ENCODE data around the gene EPHB1.

DNA sequence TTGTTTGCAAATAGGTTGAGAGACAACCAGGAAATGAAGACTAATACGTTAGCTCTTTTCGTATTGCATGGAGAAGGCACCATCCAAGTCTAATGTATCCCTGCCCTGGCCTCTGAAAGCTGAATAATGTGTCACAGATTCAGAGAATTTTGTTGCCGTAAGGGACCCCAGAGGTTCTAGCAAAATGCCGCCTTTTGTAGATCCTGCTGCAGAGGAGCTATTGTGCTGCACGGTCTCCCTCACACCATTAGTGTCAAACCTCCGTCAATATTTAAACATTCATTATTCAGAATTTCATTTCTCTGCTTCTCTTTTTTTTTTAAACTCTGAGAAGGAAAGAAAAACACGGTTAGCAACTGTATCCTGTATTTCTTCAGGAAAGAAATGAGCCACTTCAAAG is 238.7 kb downstream of the EPHB1 start:
- TF ChIP-seq, protein P1, sequence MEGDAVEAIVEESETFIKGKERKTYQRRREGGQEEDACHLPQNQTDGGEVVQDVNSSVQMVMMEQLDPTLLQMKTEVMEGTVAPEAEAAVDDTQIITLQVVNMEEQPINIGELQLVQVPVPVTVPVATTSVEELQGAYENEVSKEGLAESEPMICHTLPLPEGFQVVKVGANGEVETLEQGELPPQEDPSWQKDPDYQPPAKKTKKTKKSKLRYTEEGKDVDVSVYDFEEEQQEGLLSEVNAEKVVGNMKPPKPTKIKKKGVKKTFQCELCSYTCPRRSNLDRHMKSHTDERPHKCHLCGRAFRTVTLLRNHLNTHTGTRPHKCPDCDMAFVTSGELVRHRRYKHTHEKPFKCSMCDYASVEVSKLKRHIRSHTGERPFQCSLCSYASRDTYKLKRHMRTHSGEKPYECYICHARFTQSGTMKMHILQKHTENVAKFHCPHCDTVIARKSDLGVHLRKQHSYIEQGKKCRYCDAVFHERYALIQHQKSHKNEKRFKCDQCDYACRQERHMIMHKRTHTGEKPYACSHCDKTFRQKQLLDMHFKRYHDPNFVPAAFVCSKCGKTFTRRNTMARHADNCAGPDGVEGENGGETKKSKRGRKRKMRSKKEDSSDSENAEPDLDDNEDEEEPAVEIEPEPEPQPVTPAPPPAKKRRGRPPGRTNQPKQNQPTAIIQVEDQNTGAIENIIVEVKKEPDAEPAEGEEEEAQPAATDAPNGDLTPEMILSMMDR (IDR thresholded peaks at IDR 0.05), result no peak
- TF ChIP-seq POLR2A (IDR thresholded peaks at IDR 0.05), result no peak
